HG02759 (cell line): ENCODE results near the gene ASB2.

Experiments used
- ATAC-seq: cut with Tn5 transposase; IDR thresholded peaks from one replicate; pipeline ENCODE4 v1.9.1; 2021; ENCODE audit warnings: mild to moderate bottlenecking, moderate library complexity; ENCODE audit not compliant: unreplicated experiment

Gene ASB2

GRCh38 chr14:93980456-93981201 lies 4.3 kb upstream of the ASB2 start:
- no peak for ATAC-seq

DNA sequence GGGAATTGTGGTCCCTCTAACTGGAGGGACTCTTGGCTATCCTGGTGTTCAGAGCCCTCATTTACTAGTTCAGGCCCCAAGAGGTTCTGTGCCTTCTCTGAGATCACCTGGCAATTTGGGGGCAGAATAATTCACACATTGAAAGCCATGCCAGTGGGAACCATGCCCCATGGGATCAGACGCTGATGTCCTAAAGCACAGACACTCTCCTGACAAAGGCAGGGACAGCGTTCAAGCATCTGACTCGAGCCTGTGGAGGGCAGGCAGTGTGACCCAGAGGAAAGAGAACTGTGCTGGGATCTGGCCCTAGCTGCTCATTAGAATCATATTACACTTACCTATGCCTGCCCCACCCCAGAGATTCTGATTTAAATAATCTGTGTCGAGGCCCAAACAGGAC lies 2.4 kb upstream of the ASB2 start:
- ATAC-seq: no peak

DNA sequence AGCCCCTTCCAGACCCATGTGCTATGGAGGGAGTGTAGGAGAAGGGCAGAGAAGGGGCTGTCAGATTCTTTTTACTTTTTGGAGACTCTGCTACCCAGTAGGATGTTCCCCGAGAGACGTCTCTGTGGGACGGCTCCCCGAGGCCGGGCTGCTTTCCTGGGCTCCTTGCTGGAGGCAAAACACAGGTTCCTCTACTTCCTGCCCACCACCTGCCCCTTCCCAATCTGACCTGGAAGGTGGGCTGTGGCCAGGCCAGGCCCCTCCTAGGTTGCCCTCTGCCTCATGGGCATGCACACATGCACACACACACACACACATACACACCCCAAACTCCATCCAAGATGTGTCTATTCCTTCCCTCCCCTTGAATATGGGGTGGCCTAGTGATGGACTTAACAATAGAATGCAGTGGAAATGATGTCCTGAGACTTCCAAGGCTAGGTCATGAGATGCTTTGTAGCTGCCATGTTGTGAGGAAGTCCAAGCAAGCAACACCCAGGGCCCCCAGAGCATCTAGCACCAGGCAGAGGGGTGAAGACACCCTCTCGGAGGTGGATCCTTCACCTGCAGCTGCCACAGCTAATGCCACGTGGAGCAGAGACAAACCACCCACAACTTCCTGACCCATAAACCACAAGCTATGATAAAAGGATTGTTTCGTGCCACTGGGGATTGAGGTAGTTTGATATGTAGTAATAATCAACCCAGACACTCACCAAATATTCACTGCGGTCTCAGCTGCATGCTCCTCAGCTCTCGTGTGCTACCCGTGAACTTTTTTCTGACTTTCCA lies 1.6 kb upstream of the ASB2 start:
- ATAC-seq: peak; percentile 56

DNA sequence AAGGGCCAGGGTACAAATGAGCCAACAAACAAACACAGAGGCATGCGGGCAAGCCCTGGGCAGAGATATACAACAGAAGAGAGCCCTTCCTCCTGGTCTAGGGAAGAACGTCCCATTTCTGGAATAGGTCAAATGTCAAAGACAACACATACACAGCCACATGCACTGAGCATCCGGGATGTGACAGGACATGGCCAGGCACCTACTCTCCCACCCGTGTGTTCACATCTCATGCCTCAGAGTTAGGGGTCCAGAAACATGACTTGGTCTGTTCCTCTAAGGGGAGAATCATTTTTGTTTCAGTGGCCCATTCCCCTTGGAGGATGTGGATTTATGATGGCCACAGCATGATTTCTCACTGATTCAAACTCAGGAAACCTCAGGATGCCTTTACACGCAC lies 801 bp upstream of the ASB2 start:
- no peak for ATAC-seq

DNA sequence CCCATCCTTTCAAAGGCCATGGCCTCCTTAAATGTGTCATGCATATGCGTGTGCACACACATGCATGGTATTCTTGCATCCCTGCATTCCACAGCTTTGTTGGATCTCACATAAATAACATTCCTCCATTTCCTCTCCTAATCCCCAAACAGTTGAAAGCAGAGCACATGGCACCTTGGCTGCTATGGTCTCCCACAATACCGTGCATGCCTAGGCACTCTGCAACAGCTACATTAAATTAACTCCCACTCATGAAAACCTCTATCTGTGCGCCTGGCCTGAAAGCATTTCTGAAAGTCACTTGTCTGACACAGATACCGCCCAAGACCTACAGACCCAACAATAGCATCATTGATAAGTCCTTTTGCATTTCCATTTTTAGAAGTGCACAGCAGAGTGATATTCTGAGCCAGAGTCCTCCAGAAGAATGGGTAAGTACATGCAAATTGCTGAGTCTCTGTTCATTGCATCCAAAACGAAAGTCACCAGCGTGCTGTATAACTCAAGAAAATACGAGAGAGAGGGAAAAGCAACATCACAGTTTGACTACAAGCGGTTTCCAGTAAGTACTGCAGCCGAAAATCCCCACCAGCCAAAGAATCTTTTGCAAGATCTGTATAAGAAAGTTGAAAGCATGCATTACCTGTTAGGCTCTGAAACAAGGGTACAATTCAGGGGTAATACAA lies 436 bp downstream of the ASB2 start:
- peak; percentile 65 for ATAC-seq

GRCh38 chr14:93974833-93975232 lies 1.5 kb downstream of the ASB2 start:
- ATAC-seq: no peak

DNA sequence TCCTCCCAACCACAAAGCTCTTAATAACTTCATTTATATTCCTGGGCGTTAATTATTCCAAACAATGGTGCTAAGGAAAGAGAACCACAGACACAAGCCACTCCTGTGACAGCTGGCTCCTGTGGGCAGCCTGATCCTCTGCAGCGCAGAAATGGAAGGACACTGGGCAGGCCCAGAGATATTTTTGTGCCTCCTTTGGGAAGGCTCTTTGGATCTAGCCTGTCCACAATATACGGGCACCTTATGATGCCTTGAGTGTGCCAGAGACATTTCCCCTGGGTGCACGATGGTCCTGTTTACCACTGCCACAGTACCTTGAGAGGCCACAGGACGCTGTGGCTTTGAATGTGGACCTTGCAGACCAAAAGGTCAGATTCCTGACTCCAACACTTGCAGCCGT lies 2.1 kb downstream of the ASB2 start:
- ATAC-seq: no peak

DNA sequence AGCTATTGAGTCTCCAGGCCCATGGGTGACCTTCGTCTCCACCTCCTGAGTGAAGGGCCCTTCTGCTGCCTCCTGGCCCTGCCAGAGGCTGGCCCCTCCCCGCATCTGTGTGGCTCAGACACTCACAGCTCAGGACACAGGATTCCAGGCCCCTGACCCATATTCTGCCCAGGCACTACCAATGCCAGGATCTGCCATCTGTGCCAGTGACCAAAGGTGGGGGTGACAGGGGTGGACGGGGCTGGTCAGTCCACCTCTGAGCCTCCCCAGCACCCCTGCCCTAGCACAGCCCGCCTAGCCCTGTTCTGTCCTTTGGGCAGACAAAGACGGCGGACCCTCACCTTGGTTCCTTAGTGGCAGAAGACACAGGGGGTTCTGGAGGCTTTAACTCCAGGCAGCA lies 2.8 kb downstream of the ASB2 start:
- ATAC-seq: no peak

DNA sequence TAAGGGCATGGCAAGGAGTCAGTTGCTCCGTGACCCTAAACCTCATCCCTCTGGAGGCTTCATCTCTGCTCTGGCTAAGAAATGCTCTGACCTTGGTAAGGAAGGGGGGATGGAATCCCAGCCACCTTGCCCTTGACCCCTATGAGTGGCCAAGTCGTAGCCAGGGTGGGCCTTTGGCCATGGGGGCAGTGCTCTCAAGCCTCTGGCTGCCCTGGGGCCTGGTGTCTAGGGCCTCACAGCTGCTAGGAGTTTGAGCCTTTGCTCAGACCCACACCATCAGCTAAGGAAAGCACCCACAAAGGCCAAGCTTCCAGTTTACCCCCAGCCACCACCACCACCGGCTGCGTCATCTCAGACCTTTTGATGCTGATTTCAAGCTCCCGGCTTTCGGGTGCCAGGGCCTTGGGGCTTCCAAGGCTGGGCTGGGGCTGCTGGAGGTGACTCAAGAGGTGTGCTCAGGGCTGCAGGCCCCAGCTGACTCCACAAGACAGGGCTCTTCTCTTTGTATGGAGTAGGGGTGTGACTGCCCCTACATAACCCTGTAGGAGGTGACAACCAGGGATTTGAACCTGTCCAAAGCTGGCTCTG lies 3.7 kb downstream of the ASB2 start:
- no peak for ATAC-seq

GRCh38 chr14:93971635-93972027 lies 4.7 kb downstream of the ASB2 start:
- no peak for ATAC-seq

DNA sequence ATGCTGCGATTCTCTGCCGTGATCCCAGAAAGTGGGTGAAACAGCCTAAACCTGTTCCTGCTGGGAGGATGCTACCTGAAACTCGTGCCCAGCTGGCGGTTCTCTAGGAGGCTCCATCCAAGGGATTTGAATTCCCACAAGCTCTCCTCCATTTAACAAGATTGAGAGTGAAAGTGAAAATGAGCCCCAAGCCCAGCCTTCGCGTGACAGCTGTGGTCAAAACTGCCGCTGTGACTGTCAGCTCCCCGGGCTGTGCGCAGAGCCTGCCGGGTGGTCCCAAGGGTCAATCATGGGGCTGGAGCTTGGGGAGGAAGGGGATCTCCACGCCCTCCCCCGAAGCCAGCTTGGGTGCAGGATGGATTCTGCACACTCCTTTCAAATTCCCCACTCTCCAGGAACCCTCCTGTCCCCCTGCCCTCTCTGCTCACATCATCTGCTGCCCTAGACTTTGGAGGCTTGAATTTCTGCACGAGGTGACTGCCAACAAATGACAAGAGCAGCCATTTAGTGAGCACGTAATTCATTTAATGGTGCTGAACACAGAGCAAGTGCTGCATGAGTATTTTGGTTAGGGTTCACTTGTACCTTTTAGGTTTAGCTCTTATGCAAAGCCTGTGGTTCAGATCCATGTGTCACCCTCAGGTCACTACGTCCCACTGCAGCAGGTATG lies 5.3 kb downstream of the ASB2 start:
- peak; percentile 40 for ATAC-seq

DNA sequence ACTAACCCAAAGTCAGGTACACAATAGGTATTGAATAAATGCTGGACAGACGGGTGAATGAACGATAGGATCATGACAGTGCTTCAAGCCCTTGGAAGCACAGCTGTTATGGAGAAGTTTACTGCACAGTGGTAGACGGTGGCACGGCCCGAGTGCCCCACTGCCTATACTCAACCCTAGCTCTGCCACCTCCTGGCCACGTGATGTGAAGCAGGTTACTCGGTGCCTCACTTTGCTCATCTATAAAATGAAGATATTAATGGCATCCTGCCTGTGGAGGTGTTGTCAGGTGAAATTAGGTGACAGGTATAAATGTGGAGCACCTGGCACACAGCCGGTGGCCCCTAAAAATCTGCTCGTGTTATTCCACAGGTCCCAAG lies 5.8 kb downstream of the ASB2 start:
- peak; percentile 21 for ATAC-seq

GRCh38 chr14:93969082-93969828 lies 7.1 kb downstream of the ASB2 start:
- ATAC-seq: no peak

GRCh38 chr14:93967637-93968250 lies 8.6 kb downstream of the ASB2 start:
- ATAC-seq: peak; percentile 44

DNA sequence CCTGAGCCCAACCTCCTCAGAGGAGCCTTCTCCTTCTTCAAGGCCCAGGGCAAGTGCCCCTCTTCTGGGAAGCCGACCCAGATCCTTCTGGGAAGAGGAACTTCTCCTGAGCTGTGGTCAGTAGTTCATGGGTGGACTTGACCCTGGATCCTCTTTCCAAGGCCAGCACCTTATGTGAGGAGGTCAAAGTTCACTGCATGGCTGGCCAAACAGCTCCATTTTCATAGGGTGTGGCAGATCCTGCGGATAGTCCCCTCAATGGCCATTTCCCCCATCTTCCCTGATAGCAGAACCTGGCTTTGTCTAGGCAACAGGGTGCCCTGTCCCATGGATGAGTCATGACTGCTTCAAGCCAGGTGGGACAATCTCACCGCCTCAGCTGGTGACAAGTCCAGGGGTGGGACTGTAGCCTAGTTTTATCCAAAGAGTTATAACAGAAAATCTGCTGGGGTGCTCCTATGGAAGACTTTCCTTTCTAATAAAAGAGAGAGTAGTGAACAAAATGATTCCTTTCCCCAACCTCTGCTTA lies 10.4 kb downstream of the ASB2 start:
- ATAC-seq: no peak

DNA sequence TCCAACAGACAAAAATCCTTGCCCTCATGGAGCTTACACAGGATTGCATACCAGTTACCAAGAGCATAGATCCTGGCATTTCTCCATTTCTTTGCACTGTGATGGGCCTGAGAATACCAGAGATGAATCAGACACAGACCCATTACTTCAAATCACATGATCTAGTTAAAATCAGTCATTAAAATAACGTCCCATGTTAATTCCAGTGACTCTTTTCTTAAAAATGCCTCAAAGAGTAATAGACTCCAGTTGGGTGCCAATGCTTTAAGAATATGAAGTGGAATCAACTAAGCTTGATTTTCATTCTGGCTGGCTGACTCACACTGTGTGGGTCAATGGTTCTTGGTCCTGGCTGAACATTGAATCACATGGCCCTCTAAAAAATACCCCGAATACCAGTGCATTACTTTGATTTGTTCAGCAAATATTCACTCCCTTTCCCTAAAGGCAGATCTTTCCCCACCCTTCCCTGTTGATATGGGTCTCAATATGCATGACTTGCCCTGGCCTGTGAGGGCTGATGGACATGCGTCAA lies 11.0 kb downstream of the ASB2 start:
- ATAC-seq: no peak

- no peak for ATAC-seq
These were observed 11.5 kb downstream of the ASB2 start for GRCh38 chr14:93964820-93965286.

DNA sequence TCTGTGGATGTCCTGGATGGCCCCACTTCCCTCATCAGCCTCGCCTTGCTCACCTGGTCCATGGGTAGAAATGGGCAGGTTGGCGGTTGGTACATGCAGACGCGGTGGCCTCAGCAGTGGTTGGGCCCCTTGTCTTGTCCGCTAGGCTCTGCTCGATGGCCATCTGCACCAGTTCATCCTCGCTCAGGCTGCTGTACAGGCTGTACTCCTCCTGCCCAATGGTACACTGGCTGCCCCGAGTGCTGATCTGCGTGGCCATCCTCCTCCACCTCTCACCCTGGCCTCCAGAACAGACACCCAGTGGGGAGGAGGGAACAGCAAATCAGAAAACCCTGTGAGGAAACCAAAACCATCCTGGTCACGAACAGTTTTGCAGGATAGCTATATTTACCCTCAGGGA lies 12.1 kb downstream of the ASB2 start:
- ATAC-seq: no peak

- ATAC-seq: no peak
These were observed 12.7 kb downstream of the ASB2 start for GRCh38 chr14:93963692-93964091.
